K562 (cell line): ENCODE data around the gene SGSM2. TPM values are rescaled to one million over a fixed set of nuclear protein-coding genes. Genes with fewer than 3 reads are reported as not detected.

ENCODE experiments used
- EGR1 ChIP-seq: fragments of 450-650 bp; conservative IDR thresholded peaks from 2 replicates; pipeline ENCODE4 v1.6.1; 2017; ENCODE audit warnings: mild to moderate bottlenecking
- HNRNPL ChIP-seq: fragments of 200-400 bp; formaldehyde crosslinking; IDR thresholded peaks from 2 replicates; pipeline ENCODE4 v1.6.1; 2017; ENCODE audit warnings: low read depth, mild to moderate bottlenecking, low read length
- HNRNPUL1 ChIP-seq: fragments of 200-400 bp; formaldehyde crosslinking; IDR thresholded peaks from 2 replicates; pipeline ENCODE4 v1.6.1; 2017; ENCODE audit warnings: low read length
- KLF16 ChIP-seq: IDR thresholded peaks from 2 replicates; pipeline ENCODE4 v1.6.1; 2016; ENCODE audit warnings: antibody characterized with exemption
- MCM2 ChIP-seq: fragments of 450-650 bp; IDR thresholded peaks from 2 replicates; pipeline ENCODE4 v1.6.1; 2017; ENCODE audit warnings: low read depth, mild to moderate bottlenecking
- NFE2L1 ChIP-seq: fragments of 450-650 bp; IDR thresholded peaks from 2 replicates; pipeline ENCODE4 v1.6.1; 2016; ENCODE audit warnings: missing genetic modification characterization, low read depth, mild to moderate bottlenecking, missing compliant biosample characterization, moderate library complexity, borderline replicate concordance
- NFIC ChIP-seq: fragments of 450-650 bp; IDR thresholded peaks from 2 replicates; pipeline ENCODE4 v1.6.1; 2017; ENCODE audit warnings: mild to moderate bottlenecking, inconsistent platforms
- PHF8 ChIP-seq: fragments of 200-600 bp; sonication (generic); IDR thresholded peaks from 2 replicates; pipeline ENCODE4 v1.6.1; 2012; ENCODE audit warnings: mixed run types, mild to moderate bottlenecking, inconsistent platforms, low read length, moderate library complexity, borderline replicate concordance
- U2AF2 ChIP-seq: fragments of 200-400 bp; formaldehyde crosslinking; optimal IDR thresholded peaks from 2 replicates; pipeline ENCODE3; 2017; ENCODE audit warnings: low read depth, mild to moderate bottlenecking, low read length
- ZNF347 ChIP-seq: fragments of 450-650 bp; formaldehyde crosslinking; IDR thresholded peaks from 2 replicates; pipeline ENCODE4 v1.4.0; 2020; ENCODE audit warnings: low read depth, mild to moderate bottlenecking, moderate library complexity
- ZNF583 ChIP-seq: fragments of 250-450 bp; sonication (Bioruptor Pico); IDR thresholded peaks from 2 replicates; pipeline ENCODE4 v1.4.0; 2020
- ZNF668 ChIP-seq: fragments of 250-450 bp; sonication (Bioruptor Pico); IDR thresholded peaks from 2 replicates; pipeline ENCODE4 v1.8.0; 2022; ENCODE audit warnings: mild to moderate bottlenecking, inconsistent platforms
- ZNF77 ChIP-seq: fragments of 250-450 bp; sonication (Bioruptor Pico); IDR thresholded peaks from 2 replicates; pipeline ENCODE4 v1.5.0; 2020
- polyA plus RNA-seq, 8 experiments: library from polyadenylated mRNA; depleted of rRNA in 4 of 8; stranded (reverse) in 5 of 8; unstranded in 3 of 8; fragments of >200 nt; fragmentation: Nextera tagmentation in 2 of 8; fragmentation: Illumina TruSeq in 1 of 8; extraction: Ambion mirVana in 2 of 8; extraction: Trizol in 1 of 8; gene quantifications; 2 replicates each; pipeline versions ENCODE4 v1.2.1 to v1.2.3, GENCODE V29; 2011 to 2014; ENCODE audit warnings: inconsistent platforms in 1 of 8, missing spikeins in 1 of 8
- total RNA-seq, 7 experiments: library from RNA; depleted of rRNA in 6 of 7; stranded (reverse); fragments of >200 nt in 6 of 7; fragmentation: Illumina TruSeq in 2 of 7; extraction: Trizol in 2 of 7; gene quantifications; 2 replicates each; pipeline versions ENCODE4 v1.2.1 to v1.2.3, GENCODE V29; 2011 to 2021; ENCODE audit warnings: low replicate concordance in 1 of 7
- TF ChIP-seq, protein P1 (sequence below): fragments of 250-450 bp; sonication (Bioruptor Pico); IDR thresholded peaks from 2 replicates; pipeline ENCODE4 v1.8.0; 2021; ENCODE audit warnings: moderate library complexity, mild to moderate bottlenecking, inconsistent platforms
- TF ChIP-seq, protein P2 (sequence below): fragments of 250-450 bp; sonication (Bioruptor Pico); IDR thresholded peaks from 2 replicates; pipeline ENCODE4 v1.4.0; 2020; ENCODE audit warnings: mild to moderate bottlenecking, moderate library complexity
- TF ChIP-seq, protein P3 (sequence below), 2 experiments: fragments of 450-650 bp in 1 of 2; IDR thresholded peaks; 2 replicates each; pipeline ENCODE4 v1.6.1; 2011 to 2017; ENCODE audit warnings: low read depth in 2 of 2, antibody characterized with exemption in 1 of 2, borderline replicate concordance in 1 of 2, low read length in 1 of 2, mild to moderate bottlenecking in 1 of 2, mixed read lengths in 1 of 2; ENCODE audit not compliant: control insufficient read depth in 1 of 2

The SGSM2 gene
- total and polyA plus RNA-seq, 9 of the 15 experiments (the other 6 are each of a cell fraction or from before 2014, with no cell fraction given) = 0.20 to 26.3 (median 14.8) TPM

DNA sequence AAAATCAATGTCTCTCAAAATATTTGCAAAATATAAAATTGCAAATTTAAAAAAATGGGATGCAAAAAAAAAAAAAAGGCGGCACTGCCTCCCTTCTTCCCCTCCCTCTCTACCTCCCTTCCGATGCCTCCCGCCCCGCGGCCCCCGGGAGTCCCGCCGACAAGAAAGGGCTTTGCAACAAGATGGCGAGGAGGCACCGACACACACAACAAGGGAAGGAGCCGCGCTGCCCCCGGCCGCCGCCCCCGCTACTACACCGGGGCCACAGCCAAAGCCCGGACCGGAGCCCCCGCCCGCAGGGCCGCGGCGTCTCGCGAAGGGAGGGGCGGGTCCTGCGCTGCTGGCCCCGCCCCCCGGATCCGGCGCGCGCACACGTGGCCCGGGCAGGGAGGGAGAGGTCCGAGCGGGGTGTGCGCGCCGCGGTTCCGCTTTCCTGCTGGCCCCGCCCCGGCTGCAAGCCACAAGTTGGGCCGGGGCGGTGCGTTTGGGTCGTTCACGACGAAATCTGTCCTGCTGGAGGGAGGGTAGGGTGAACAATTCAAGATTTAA is 63.6 kb downstream of the SGSM2 start, which contains the start of gene MNT (continued):
- TF ChIP-seq, protein P1, sequence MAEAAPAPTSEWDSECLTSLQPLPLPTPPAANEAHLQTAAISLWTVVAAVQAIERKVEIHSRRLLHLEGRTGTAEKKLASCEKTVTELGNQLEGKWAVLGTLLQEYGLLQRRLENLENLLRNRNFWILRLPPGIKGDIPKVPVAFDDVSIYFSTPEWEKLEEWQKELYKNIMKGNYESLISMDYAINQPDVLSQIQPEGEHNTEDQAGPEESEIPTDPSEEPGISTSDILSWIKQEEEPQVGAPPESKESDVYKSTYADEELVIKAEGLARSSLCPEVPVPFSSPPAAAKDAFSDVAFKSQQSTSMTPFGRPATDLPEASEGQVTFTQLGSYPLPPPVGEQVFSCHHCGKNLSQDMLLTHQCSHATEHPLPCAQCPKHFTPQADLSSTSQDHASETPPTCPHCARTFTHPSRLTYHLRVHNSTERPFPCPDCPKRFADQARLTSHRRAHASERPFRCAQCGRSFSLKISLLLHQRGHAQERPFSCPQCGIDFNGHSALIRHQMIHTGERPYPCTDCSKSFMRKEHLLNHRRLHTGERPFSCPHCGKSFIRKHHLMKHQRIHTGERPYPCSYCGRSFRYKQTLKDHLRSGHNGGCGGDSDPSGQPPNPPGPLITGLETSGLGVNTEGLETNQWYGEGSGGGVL (CRISPR knock-in tag) = no peak
- TF ChIP-seq ZNF583 (CRISPR knock-in tag) (no peak), EGR1 (peak; percentile 93), ZNF668 (CRISPR knock-in tag) (no peak), KLF16 (no peak), U2AF2 (no peak), PHF8 (peak; percentile 58; the same call in 1 of the 2 replicates), NFIC (no peak; the same call in 1 of the 2 replicates), ZNF77 (CRISPR knock-in tag) (no peak), HNRNPL (no peak), ZNF347 (no peak), NFE2L1 (tag) (no peak), HNRNPUL1 (no peak), MCM2 (no peak)
- TF ChIP-seq, protein P2, sequence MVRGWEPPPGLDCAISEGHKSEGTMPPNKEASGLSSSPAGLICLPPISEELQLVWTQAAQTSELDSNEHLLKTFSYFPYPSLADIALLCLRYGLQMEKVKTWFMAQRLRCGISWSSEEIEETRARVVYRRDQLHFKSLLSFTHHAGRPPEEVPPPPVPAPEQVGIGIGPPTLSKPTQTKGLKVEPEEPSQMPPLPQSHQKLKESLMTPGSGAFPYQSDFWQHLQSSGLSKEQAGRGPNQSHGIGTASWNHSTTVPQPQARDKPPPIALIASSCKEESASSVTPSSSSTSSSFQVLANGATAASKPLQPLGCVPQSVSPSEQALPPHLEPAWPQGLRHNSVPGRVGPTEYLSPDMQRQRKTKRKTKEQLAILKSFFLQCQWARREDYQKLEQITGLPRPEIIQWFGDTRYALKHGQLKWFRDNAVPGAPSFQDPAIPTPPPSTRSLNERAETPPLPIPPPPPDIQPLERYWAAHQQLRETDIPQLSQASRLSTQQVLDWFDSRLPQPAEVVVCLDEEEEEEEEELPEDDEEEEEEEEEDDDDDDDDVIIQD (CRISPR knock-in tag) = no peak
- TF ChIP-seq, protein P3, sequence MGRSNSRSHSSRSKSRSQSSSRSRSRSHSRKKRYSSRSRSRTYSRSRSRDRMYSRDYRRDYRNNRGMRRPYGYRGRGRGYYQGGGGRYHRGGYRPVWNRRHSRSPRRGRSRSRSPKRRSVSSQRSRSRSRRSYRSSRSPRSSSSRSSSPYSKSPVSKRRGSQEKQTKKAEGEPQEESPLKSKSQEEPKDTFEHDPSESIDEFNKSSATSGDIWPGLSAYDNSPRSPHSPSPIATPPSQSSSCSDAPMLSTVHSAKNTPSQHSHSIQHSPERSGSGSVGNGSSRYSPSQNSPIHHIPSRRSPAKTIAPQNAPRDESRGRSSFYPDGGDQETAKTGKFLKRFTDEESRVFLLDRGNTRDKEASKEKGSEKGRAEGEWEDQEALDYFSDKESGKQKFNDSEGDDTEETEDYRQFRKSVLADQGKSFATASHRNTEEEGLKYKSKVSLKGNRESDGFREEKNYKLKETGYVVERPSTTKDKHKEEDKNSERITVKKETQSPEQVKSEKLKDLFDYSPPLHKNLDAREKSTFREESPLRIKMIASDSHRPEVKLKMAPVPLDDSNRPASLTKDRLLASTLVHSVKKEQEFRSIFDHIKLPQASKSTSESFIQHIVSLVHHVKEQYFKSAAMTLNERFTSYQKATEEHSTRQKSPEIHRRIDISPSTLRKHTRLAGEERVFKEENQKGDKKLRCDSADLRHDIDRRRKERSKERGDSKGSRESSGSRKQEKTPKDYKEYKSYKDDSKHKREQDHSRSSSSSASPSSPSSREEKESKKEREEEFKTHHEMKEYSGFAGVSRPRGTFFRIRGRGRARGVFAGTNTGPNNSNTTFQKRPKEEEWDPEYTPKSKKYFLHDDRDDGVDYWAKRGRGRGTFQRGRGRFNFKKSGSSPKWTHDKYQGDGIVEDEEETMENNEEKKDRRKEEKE (IDR thresholded peaks at IDR 0.05; ENCODE audit: borderline replicate concordance in 1 of 2, control insufficient read depth in 1 of 2, low read depth in 2 of 2, low read length in 1 of 2) = no peak
